CD4-positive, alpha-beta T cell treated with Interleukin-17A for 1 hour (primary cell): ENCODE results near the gene ANKS3.
A peak's percentile ranks its signal among the peaks of the same experiment; 100 is the strongest.

Experiments
- DNase-seq: peaks from one replicate; pipeline ENCODE4 v3.0.0-alpha.2; 2020

The ANKS3 gene

GRCh38 chr16:4682616-4683254, 51.3 kb downstream of the ANKS3 start:
- peak; percentile 37 for DNase-seq

- DNase-seq: no peak
Measured at GRCh38 chr16:4682084-4682591, 51.9 kb downstream of the ANKS3 start.

GRCh38 chr16:4681471-4682083, 52.5 kb downstream of the ANKS3 start:
- DNase-seq: no peak

DNA sequence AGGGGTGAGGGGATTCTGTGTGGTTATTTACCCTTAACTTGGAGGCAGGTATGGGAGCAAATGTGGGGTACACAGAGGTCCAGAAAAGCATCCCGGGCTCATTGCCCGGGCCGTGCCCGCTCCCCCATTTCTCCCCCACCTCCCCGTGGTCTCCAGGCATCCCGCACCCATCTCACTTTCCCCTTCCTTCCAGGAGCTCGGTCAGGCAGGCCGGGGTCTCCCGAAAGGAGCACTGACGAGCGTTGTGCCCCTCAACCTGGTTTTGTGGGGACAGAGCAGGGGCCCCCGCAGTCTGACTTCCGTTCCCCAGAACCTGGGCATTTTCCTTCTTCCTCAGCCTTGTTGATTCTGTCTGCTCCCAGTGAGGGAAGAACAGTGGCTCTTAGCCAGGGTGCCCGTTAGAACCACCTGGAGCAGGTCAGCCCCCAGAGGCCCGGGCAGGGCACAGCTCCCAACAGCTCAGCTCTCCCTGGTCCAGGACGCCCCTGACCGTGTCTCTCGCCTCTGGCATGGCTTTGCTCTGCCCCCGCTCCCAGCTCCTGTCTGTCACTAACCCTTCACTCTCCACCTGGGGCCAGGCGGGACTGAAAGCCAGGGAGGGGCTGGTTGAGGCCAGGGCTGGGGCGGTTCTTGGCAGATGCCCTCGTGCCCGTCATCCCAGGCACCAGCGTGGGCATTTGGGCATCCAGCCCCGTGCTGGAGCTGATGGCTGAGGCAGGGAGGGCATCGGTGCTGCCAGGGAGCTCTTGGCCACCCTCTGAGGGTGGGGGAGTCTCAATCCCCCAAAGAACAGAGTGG, 53.2 kb downstream of the ANKS3 start:
- DNase-seq: no peak

DNA sequence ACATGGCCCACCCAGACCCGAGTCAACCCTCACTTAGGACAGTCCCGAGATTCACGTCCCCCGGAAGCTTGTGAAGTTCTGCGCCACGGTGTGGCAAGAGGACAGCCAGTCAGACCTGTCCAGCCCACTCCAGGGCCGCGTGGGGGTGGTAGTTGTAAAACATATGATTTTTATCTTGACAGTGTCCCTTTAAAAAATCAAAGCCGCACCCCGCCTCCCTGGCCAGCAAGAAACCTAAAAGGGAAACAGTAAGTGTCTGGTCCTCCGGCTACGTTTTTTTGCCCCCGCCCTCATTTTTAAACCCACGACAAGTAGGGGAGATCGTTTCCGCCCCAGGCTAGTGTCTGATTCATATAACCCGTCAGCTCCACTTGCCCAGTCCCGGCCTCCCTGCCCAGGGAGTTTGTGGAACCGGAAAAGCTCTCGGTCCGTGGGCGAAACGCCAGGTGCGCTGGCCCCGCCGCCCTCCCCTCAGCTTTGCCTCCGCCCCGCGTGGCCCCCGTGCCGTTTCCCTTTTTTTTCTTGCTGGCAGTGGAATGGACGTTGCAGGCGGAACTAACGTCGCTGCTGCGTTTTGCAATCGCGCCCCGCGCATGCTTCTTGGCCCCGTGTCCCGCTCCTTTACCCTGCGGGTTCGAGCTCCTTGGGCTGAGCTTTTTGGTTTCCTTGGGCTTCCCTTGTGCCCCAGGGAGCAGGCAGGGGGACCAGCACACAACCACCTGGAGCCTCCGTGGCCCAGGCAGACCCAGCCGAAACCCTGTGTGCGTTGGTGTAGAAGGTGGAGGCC, 54.0 kb downstream of the ANKS3 start:
- peak; percentile 25 for DNase-seq

GRCh38 chr16:4679156-4679849, 54.8 kb downstream of the ANKS3 start:
- no peak for DNase-seq

GRCh38 chr16:4678596-4678995, 55.5 kb downstream of the ANKS3 start:
- no peak for DNase-seq

GRCh38 chr16:4677994-4678393, 56.1 kb downstream of the ANKS3 start:
- DNase-seq: no peak

GRCh38 chr16:4677390-4677789, 56.7 kb downstream of the ANKS3 start:
- no peak for DNase-seq

DNA sequence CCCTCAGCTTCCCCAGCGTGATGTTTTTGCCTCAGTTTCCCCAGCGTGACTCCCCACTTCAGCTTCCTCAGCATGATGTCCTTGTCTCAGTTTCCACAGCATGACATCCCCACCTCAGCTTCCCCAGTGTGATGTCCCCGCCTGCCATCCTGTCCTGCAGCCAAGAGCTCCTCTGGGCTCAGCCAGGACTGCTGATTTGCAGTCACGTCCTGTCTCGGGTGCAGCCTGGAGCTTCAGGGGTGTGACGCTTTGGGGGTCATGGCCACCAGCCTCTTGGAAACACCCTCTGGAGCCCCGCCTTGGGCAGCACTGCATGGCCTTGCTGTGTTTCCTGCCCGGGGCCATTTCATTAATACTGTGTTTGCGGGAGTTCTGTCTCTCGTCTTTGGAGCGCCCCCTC, 57.2 kb downstream of the ANKS3 start:
- DNase-seq: no peak

DNA sequence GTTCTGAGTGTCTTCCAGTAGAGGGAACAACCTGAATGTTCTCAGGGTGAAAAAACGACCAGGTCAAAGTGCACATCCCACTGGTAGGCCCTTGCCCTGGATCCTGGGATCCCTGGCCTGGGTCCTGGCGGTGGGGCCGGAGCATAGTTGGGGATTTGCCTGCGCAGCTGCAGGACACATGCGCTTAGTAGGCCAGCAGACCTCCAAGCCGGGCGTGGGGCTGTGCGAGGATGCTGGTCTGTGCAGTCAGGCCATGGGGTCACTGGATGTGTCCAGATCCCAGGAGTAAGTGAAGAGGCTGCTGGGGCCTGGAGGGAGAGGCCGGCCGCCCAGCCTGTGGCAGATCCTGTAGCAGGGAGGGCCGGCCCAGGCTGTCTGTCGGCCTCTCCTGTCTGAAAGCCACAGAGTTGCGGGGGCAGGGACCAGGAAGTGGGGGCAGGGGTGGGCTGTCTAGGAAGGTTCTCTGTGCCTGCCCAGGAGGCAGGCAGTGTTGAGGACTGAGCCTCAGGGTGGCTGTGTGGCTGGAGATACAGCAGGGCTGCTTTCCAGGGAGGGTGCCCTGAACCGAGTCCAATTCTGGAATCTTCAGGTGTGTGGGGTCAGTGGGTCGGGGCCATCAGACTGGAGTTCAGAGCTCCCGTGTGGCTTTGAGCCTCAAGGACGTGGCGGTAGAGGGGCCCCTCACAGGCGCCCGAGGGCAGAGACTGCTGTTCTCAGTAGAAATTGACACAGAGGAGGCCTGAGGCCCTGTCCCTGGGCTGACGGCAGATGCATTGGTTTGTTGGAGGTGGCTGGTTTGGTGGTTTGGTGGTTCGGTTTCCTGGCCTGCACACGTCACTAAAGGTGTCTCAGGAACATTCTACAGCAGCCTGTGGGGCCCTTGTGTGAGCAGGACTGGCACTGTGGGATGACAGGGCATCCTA, 57.9 kb downstream of the ANKS3 start:
- peak; percentile 78 for DNase-seq

GRCh38 chr16:4674926-4675530, 59.0 kb downstream of the ANKS3 start:
- no peak for DNase-seq

GRCh38 chr16:4673387-4674046, 60.6 kb downstream of the ANKS3 start:
- DNase-seq: no peak

- no peak for DNase-seq
Measured at GRCh38 chr16:4668313-4668960, 65.6 kb downstream of the ANKS3 start.

GRCh38 chr16:4667203-4667963, 66.7 kb downstream of the ANKS3 start:
- DNase-seq: no peak

DNA sequence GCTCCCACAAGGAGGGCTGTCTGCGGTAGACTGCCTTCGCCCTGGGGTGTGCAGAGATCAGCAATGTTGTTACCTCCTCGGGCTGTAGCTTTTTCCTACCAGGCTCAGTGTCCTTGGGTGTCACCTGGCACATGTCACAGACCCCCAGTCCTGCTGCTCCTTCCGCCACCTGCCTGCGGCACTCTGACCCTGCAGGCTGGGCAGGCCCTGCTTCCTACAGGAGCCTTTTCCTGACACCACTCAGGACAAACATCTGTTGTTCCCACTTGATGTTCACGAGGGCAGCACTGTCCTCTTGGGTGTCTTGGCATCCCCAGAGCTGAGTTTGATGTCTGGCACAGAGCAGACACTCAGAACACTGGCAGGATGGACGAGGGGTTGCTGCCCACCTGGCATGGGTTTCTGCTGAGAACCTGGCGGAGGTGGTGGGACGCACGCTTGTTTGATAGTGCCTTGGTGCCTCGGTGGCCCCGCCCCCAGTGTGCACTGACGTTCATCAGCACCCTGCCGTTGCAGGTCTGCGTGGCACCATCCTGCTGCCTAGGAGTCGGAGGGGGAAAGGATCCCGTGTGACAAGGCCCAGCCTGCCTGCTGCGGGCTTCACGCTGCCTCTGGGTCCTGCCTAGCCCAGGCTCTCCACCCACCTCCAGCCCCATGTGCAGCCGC, 67.4 kb downstream of the ANKS3 start:
- DNase-seq: no peak

DNA sequence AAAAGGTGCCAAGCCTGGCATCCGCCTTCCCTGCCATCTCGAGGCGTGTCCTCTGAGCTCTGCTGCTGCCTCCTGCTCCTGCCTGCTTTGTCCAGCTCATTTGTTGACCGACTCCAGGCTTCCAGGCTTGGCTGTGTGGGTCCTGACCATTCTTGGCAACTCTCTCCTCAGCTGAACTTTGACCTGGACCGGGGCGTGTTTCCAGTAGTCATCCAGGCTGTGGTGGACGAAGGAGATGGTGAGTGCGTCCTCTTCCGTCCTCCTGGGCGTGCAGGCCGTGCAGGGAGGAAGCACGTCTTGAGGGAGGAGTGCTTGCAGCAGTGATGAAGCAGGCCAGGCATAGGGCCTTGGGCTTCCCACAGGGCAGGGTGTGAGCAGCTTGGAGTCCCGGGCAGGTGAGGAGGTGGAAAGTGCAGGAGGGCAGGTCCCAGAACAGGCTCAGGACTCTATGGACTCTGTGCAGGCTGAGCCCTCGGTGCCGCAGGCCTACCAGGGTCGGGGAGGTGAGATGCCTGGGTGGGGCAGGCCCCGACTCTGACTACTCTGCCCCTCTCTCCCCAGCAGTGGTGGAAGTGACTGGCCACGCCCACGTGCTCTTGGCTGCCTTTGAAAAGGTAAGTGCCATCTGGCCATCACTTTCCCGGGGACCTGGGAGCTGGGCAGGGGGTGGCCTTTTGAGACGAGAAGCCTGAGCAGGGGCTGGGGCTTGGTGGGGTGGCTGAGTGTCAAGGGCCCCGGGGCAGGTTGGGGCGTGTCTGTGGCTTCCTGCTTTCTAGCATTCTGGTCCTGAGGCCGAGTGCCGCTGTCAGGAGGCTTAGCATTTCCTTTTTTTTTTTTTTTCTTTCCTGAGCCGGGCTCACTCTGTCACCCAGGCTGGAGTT, 69.3 kb downstream of the ANKS3 start:
- DNase-seq: peak; percentile 73
